Activated CD8-positive, alpha-beta T cell treated with anti-CD3 and anti-CD28 coated beads for 36 hours (primary cell): ENCODE measurements around the gene FRYL. TPM values are rescaled to one million over a fixed set of nuclear protein-coding genes. Genes with fewer than 3 reads are reported as not detected.
"Not testable (repeated sequence)": the region's sequence is repeated elsewhere in the genome, so short reads cannot be mapped to it uniquely, and the experiment has no call there.

Source experiments
- ATAC-seq: fragments of 200-7000 bp; cut with Tn5 transposase; one replicate; pipeline ENCODE4 v1.10.0; 2021; ENCODE audit warnings: mild to moderate bottlenecking, moderate library complexity
- CTCF ChIA-PET: fragments of 350-600 bp; sonication (Branson Sonifier 250); formaldehyde crosslinking; loops from one replicate; lab custom pipeline; 2021; ENCODE audit warnings: antibody characterized with exemption; lab: Charles Lee
- POLR2A ChIA-PET: fragments of 350-600 bp; sonication (Branson Sonifier 250); formaldehyde crosslinking; loops from one replicate; lab custom pipeline; 2021; ENCODE audit warnings: antibody characterized with exemption; lab: Charles Lee
- DNase-seq: peaks from one replicate; pipeline ENCODE4 v3.0.0-alpha.2; 2020
- H3K27ac Mint-ChIP-seq: one replicate; pipeline ENCODE4 v1.8.0; 2021; ENCODE audit warnings: mild to moderate bottlenecking, mixed read lengths
- H3K27me3 Mint-ChIP-seq: one replicate; pipeline ENCODE4 v1.8.0; 2021; ENCODE audit warnings: mixed read lengths
- H3K36me3 Mint-ChIP-seq: one replicate; pipeline ENCODE4 v1.8.0; 2021; ENCODE audit warnings: low read depth, mixed read lengths
- H3K4me1 Mint-ChIP-seq: one replicate; pipeline ENCODE4 v1.8.0; 2021; ENCODE audit warnings: low read depth, mixed read lengths
- H3K4me3 Mint-ChIP-seq: one replicate; pipeline ENCODE4 v1.8.0; 2021; ENCODE audit warnings: mild to moderate bottlenecking, moderate library complexity, mixed read lengths
- H3K9me3 Mint-ChIP-seq: one replicate; pipeline ENCODE4 v1.8.0; 2021; ENCODE audit warnings: mixed read lengths
- intact Hi-C: fragments of 100-400 bp; cut with micrococcal nuclease; formaldehyde crosslinking; loops from one replicate; pipeline ENCODE4 v1.10.0; 2022
- total RNA-seq, 2 experiments: library from RNA; stranded (reverse); gene quantifications; one replicate each; pipeline ENCODE4 v1.2.3, GENCODE V29; 2021
- TF ChIP-seq, protein P1 (sequence below): fragments of 200-600 bp; IDR thresholded peaks from one replicate; pipeline ENCODE4 v1.8.0; 2022; ENCODE audit warnings: antibody characterized with exemption, mild to moderate bottlenecking

The FRYL gene
- total RNA-seq, 2 experiments from 2014 or later, result 66.6 to 73.2 TPM

DNA sequence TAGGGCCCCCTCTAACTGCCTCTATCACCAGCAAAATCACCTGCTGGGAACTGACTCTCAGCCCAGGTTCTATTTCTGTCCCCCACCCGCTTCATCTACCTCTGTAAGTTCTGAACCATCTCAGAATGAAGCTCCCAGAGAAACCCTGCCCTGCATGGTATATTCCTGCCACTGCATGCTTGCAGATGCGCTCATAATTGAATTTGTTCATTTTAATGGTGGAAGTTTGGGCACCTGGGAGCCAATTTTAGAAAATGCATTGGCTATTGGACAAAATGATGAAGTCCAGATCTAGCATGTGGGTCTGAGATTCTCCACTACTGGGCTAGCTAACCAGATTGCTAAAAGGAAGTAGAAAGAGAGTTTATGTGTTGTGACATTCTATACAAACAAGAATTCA lies 325.5 kb downstream of the FRYL start:
- intact Hi-C loops, result no loop called here
- CTCF ChIA-PET, result interaction anchor here (2.5 kb wide), 1 partner anchor 10 kb away, joined by 6 read pairs; no protein-coding TSS in a partner anchor

DNA sequence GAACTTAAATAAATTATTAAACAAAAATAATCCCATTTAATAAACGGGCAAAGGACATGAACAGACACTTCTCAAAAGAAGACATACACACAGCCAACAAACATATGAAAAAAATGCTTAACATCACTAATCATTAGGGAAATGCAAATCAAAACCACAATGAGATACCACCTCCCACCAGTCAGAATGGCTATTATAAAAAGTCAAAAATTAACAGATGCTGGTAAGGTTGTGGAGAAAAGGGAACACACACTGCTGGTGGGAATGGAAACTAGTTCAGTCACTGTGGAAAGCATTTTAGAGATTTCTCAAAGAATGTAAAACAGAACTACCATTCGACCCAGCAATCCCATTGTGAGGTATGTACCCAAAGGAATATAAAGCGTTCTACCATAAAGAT lies 328.4 kb downstream of the FRYL start:
- DNase-seq, H3K4me3 Mint-ChIP-seq, intact Hi-C loops, H3K9me3 Mint-ChIP-seq, ATAC-seq, CTCF ChIA-PET, H3K27ac Mint-ChIP-seq, H3K36me3 Mint-ChIP-seq, H3K27me3 Mint-ChIP-seq, POLR2A ChIA-PET, H3K4me1 Mint-ChIP-seq: not testable (repeated sequence)

More for the DNA sequence above, 325.5 kb downstream of the FRYL start:
- no peak for ATAC-seq
- TF ChIP-seq, protein P1, sequence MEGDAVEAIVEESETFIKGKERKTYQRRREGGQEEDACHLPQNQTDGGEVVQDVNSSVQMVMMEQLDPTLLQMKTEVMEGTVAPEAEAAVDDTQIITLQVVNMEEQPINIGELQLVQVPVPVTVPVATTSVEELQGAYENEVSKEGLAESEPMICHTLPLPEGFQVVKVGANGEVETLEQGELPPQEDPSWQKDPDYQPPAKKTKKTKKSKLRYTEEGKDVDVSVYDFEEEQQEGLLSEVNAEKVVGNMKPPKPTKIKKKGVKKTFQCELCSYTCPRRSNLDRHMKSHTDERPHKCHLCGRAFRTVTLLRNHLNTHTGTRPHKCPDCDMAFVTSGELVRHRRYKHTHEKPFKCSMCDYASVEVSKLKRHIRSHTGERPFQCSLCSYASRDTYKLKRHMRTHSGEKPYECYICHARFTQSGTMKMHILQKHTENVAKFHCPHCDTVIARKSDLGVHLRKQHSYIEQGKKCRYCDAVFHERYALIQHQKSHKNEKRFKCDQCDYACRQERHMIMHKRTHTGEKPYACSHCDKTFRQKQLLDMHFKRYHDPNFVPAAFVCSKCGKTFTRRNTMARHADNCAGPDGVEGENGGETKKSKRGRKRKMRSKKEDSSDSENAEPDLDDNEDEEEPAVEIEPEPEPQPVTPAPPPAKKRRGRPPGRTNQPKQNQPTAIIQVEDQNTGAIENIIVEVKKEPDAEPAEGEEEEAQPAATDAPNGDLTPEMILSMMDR, result no peak
- DNase-seq, result no peak
- no peak overlapping the region for H3K27ac Mint-ChIP-seq
- POLR2A ChIA-PET, result no interaction called here
- H3K27me3 Mint-ChIP-seq, result peaks cover 4% of the 10 kb centered on the region
- no peaks in the 10 kb centered on the region for H3K36me3 Mint-ChIP-seq
- H3K9me3 Mint-ChIP-seq, result no peaks in the 10 kb centered on the region
- no peak overlapping the region for H3K4me3 Mint-ChIP-seq
- no peaks in the 10 kb centered on the region for H3K4me1 Mint-ChIP-seq

DNA sequence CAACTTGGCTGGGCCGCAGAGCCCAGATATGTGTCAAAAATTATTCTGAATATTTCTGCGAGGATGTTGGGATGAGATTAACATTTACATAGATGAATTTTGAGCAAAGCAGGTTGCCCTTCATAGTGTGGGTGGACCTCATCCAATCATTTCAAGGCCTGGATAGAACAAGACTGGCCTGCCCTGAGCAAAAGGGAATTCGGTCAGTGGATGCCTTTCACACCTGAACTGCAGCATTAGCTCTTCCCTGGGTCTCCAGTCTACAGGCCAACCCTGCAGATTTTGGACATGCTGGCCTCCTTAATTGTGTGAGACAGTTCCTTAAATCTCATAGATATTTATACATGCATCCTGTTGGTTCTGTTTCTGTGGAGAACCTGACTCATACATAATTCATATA lies 329.3 kb downstream of the FRYL start:
- intact Hi-C loops, result no loop called here
- no peak for DNase-seq
- Mint-ChIP-seq H3K4me3 (no peak overlapping the region), H3K36me3 (no peaks in the 10 kb centered on the region), H3K4me1 (no peaks in the 10 kb centered on the region), H3K27ac (no peak overlapping the region), H3K27me3 (peaks cover 4% of the 10 kb centered on the region), H3K9me3 (no peaks in the 10 kb centered on the region)
- CTCF ChIA-PET, result interaction anchor here (1.0 kb wide), 1 partner anchor 36 kb away, joined by 3 read pairs; no protein-coding TSS in a partner anchor
- TF ChIP-seq, protein P1, result no peak
- POLR2A ChIA-PET, result no interaction called here
- ATAC-seq, result peak; percentile 27

DNA sequence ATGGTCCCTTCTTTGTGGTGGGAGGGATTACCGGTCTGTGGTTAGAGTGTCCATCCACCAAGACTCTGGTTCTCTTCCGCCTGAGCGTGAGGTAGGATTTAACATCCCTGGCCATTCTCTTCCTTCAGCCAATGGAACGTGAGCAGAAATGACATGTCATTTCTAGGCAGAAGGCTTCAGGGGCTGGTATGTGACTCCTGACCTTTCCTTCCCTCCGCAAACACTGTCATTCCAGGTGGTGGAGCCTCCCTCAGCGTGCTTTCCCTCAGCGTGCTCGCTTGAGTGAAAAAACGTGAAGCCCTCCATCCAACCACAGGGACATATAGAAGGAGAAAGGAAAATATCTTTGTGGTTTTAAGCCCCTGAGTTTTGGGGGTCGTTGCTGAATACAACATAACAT lies 330.9 kb downstream of the FRYL start:
- Mint-ChIP-seq H3K9me3 (no peaks in the 10 kb centered on the region), H3K27ac (no peak overlapping the region), H3K4me3 (no peak overlapping the region), H3K27me3 (peaks cover 4% of the 10 kb centered on the region), H3K4me1 (no peaks in the 10 kb centered on the region), H3K36me3 (no peaks in the 10 kb centered on the region)
- CTCF ChIA-PET, result no interaction called here
- POLR2A ChIA-PET, result no interaction called here
- TF ChIP-seq, protein P1, result no peak
- intact Hi-C loops, result no loop called here
- no peak for DNase-seq
- ATAC-seq, result no peak

Other genes starting within 250 kb of the FRYL start
- gene OCIAD1, start 50.8 kb upstream of the FRYL start, total RNA-seq, result 100 to 1,000 TPM; 103 to 106 TPM
- 10 to 100 TPM; 65.1 to 82.7 TPM for gene OCIAD2, start 126.5 kb upstream of the FRYL start, total RNA-seq
- gene CWH43, start 206.0 kb upstream of the FRYL start, total RNA-seq, result not detected